HUES64 (cell line): ENCODE results near the gene SH2D3A.

Experiments used
- H3K27ac ChIP-seq: 2 replicates; pipeline ENCODE4 v1.7.0; 2013; ENCODE audit warnings: low read depth, low read length, inconsistent platforms
- H3K27me3 ChIP-seq: 2 replicates; pipeline ENCODE4 v1.6.1; 2013; ENCODE audit warnings: mild to moderate bottlenecking, low read length; ENCODE audit not compliant: insufficient read depth
- H3K36me3 ChIP-seq: 2 replicates; pipeline ENCODE4 v1.6.1; 2013; ENCODE audit warnings: mild to moderate bottlenecking, low read length; ENCODE audit not compliant: insufficient read depth
- H3K4me1 ChIP-seq: 2 replicates; pipeline ENCODE4 v1.6.1; 2013; ENCODE audit warnings: mild to moderate bottlenecking, low read length, moderate library complexity; ENCODE audit not compliant: insufficient read depth
- H3K4me3 ChIP-seq: 2 replicates; pipeline ENCODE4 v1.5.1; 2013; ENCODE audit warnings: mild to moderate bottlenecking, low read length, moderate library complexity
- H3K9ac ChIP-seq: 2 replicates; pipeline ENCODE4 v1.6.1; 2013; ENCODE audit warnings: mild to moderate bottlenecking, low read depth, low read length
- H3K9me3 ChIP-seq: 2 replicates; pipeline ENCODE4 v1.6.1; 2013; ENCODE audit warnings: low read depth, low read length; ENCODE audit not compliant: insufficient read depth
- whole genome bisulfite sequencing: fragments of 150-250, 120-280 bp; methylation state at CpG from one replicate; pipeline ENCODE4 v1.1.7; 2013; ENCODE audit warnings: missing lambda C conversion rate; 5-methylcytosine and 5-hydroxymethylcytosine counted together

The SH2D3A gene

DNA sequence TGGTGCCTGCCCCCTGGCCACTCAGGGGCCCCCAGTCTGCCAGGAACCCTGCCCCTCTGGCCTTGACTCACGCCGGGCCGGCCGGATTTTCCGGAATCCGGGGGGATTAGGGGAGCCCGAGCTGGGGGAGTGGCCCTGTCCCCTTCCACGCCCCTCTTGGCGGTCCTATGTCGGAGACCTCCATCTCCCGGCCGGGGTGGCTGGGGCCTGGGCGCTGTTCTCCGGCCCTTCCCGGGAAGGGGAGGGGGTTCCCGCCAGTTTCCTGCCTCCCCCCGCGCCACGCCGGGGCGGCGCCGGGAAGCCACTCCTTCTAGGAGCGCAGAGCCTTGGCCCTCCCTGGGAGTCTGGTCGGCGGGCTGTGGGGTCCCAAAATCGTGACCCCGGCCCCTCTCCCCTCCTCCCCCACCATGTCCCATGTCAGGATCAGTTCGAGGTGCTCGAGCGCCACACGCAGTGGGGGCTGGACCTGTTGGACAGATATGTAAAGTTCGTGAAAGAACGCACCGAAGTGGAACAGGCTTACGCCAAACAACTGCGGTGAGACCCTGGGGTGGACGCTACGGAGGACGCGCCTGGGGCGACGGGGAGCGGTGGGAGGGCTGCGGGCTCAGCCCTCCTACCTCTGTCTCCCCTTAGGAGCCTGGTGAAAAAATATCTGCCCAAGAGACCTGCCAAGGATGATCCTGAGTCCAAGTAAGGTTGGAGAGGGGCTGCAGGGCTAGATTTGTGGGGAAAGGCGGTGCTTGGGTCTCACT, 26.5 kb downstream of the SH2D3A start:
- Histone ChIP-seq H3K36me3 (peaks cover 33% of the 10 kb centered on the region), H3K4me1 (peaks cover 45% of the 10 kb centered on the region), H3K9ac (peak overlapping the region; percentile 68), H3K4me3 (peak overlapping the region; percentile 78), H3K27me3 (no peaks in the 10 kb centered on the region), H3K9me3 (no peaks in the 10 kb centered on the region), H3K27ac (peak overlapping the region; percentile 67; the same call in 1 of the 2 replicates)
- WGBS: 1% methylated on average over 46 of the region's 46 CpGs

DNA sequence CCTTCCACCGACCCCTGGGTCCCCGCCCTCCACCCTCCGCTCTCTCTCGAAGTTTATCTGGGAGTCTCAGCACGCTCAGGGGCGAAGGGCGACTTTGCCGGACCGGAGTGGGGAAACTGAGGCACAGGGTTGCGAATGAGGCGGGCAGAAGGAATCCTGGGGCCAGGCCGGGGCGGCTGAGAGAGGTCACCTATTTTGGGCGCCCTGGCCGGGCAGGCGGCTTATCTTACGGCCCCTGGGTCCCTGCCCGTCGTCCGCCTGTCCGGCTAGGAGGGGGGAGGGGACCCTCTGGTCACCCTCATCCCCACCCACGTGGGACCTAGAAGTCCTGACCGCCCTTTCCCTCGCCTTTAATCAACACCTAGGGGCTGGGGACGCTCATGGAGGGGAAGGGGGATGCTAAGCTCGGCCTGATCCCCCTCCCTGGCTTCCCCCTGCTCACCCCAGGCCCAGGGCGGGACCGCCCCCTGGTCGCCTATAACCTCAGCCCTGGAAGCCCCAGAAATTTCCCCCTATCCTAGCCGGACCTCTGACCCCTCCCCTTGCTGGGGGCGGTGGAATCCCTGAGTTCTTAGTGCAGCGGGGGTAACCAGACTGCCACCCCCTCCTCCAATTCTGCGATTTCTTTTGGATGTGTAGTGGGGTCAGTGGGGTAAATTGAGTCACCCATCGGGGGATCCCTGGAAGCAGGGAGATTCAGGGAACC, 27.2 kb downstream of the SH2D3A start:
- H3K9me3 ChIP-seq: no peaks in the 10 kb centered on the region
- H3K27ac ChIP-seq: peak overlapping the region; percentile 67; the same call in 1 of the 2 replicates
- under 1% methylated on average over 26 of the region's 34 CpGs for WGBS
- H3K36me3 ChIP-seq: peaks cover 26% of the 10 kb centered on the region
- H3K27me3 ChIP-seq: no peaks in the 10 kb centered on the region
- H3K4me3 ChIP-seq: peak overlapping the region; percentile 78
- H3K4me1 ChIP-seq: peaks cover 47% of the 10 kb centered on the region
- H3K9ac ChIP-seq: peak overlapping the region; percentile 68

DNA sequence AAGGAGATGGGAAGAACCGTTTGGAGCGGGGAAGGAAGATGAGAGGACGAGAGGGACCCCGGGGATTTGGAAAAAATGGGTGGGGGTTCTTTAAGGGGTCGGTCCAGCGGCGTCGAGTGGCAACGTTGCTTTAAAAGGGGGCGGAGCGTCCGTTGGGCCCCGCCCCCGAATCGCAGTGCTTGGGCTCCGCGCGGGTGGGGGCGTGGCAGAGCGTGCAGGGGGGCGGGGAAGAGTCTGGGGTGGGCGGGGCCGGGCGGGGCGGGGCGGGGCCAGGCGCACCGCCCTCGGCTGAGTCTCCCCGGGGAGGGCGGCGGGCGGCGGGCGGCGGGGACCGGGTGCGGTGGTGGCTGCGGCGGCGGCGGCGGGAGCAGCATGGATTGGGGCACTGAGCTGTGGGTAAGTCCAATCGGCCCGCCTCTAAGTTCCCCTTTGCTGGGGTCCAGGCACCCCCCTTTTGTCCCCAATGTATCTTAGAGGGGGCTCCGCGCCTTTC, 27.8 kb downstream of the SH2D3A start, which contains the start of gene TRIP10:
TRIP10 (plus strand) TSS at position 291 of the 493 bp plus-strand sequence; CDS start at position 373, 82 bp downstream.
- H3K4me3 ChIP-seq: peak within 1 kb of the TSS; percentile 78
- H3K27me3 ChIP-seq: no peaks in the 10 kb centered on the region
- WGBS: 1% methylated on average over 39 of the region's 47 CpGs
- peaks cover 20% of the 10 kb centered on the region for H3K36me3 ChIP-seq
- H3K9me3 ChIP-seq: no peaks in the 10 kb centered on the region
- H3K9ac ChIP-seq: peak within 1 kb of the TSS; percentile 68
- peaks cover 46% of the 10 kb centered on the region for H3K4me1 ChIP-seq
- H3K27ac ChIP-seq: peak within 1 kb of the TSS; percentile 74

GRCh38 chr19:6738787-6739389, 28.3 kb downstream of the SH2D3A start:
- H3K9me3 ChIP-seq: no peaks in the 10 kb centered on the region
- H3K9ac ChIP-seq: peak overlapping the region; percentile 57
- peaks cover 15% of the 10 kb centered on the region; the same call in 1 of the 2 replicates for H3K36me3 ChIP-seq
- peak overlapping the region; percentile 74 for H3K27ac ChIP-seq
- peaks cover 40% of the 10 kb centered on the region for H3K4me1 ChIP-seq
- WGBS: 12% methylated on average over 24 of the region's 24 CpGs
- H3K4me3 ChIP-seq: peak overlapping the region; percentile 54
- no peaks in the 10 kb centered on the region for H3K27me3 ChIP-seq

DNA sequence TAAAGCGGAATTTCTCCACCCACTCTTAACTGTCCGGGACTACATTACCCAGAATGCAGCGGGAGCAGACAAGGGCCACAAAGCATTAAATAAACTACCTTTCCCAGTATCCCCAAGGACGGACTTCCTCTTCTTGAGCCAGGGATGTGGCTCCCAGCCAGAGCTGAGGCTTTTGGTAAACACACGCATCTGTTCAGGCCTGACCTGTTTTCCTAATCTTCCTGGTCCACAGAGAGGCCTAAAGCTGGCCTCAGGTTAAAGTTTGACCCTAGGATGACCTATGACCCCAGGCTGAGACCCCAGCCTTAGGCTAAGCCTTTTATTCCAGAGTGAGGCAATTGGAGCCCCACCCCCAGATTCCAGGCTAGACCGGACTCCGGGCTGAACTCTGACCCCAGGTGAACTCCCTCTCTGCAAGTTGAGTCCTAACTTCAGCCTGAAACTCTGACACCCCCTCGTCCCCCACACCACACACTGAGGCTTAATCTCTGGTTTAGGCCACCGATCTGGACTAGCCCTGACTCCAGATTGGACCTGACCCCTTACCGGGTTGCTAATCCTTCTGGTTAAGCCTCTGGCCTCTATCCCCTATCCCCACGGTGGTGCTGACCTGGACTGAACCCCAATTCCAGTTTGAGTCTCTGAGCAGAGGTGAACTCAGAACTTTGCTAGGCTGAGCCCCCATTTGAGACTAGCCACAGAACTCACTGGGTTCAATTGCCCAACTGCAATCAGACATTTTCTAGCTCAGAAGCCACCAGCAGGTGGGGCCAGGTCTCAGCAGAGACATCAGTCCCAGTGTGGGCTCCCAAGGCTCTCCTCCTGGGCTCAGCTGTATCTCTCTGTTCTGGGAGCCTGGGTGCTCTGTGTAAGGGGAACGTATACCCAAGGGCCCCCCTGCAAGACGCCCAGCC, 29.1 kb downstream of the SH2D3A start:
- Histone ChIP-seq H3K9ac (no peak overlapping the region), H3K27me3 (no peaks in the 10 kb centered on the region), H3K36me3 (peaks cover 9% of the 10 kb centered on the region; the same call in 1 of the 2 replicates), H3K4me3 (peak overlapping the region; percentile 54), H3K4me1 (peaks cover 34% of the 10 kb centered on the region), H3K9me3 (no peaks in the 10 kb centered on the region), H3K27ac (peak overlapping the region; percentile 74)
- 21% methylated on average over 13 of the region's 13 CpGs for WGBS

- H3K27ac ChIP-seq: peak within 1 kb of the TSS; percentile 99
- H3K4me1 ChIP-seq: peaks cover 28% of the 10 kb centered on the region
- H3K27me3 ChIP-seq: no peaks in the 10 kb centered on the region
- WGBS: under 1% methylated on average over 55 of the region's 55 CpGs
- peak within 1 kb of the TSS; percentile 93 for H3K9ac ChIP-seq
- H3K4me3 ChIP-seq: peak within 1 kb of the TSS; percentile 74
- no peaks in the 10 kb centered on the region for H3K9me3 ChIP-seq
- peaks cover 3% of the 10 kb centered on the region; the same call in 1 of the 2 replicates for H3K36me3 ChIP-seq
Observed at GRCh38 chr19:6737284-6737872, 29.9 kb downstream of the SH2D3A start, which contains the start of gene GPR108. GPR108 (minus strand) TSS chr19:6737580; CDS start chr19:6737576, 4 bp downstream.

DNA sequence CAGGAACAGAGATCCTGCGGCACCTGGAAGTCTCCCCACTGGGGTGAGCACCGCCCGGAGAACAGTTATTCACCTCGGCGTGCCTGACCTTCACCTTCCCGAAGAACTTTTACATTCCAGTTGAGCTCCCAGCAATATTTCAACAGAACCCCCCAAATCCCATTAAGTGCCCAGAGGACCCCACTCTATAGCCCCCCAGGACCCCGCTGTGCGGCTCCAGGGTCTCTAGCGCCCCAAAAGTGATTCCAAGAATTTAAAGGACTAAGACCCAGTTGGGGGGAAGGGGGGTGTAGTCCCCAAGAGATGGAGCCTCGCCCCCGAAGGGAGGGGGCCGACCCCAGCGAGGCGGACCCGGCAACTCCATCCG, 30.3 kb downstream of the SH2D3A start:
- H3K4me1 ChIP-seq: peaks cover 26% of the 10 kb centered on the region
- H3K9me3 ChIP-seq: no peaks in the 10 kb centered on the region
- peak overlapping the region; percentile 93 for H3K9ac ChIP-seq
- H3K4me3 ChIP-seq: peak overlapping the region; percentile 74
- no peaks in the 10 kb centered on the region for H3K27me3 ChIP-seq
- H3K36me3 ChIP-seq: no peaks in the 10 kb centered on the region
- H3K27ac ChIP-seq: peak overlapping the region; percentile 99
- under 1% methylated on average over 16 of the region's 16 CpGs for WGBS

GRCh38 chr19:6736169-6736916, 30.9 kb downstream of the SH2D3A start:
- WGBS: 40% methylated on average over 25 of the region's 25 CpGs
- H3K36me3 ChIP-seq: no peaks in the 10 kb centered on the region
- H3K9me3 ChIP-seq: no peaks in the 10 kb centered on the region
- peaks cover 26% of the 10 kb centered on the region for H3K4me1 ChIP-seq
- peak overlapping the region; percentile 99 for H3K27ac ChIP-seq
- peak overlapping the region; percentile 93 for H3K9ac ChIP-seq
- H3K27me3 ChIP-seq: no peaks in the 10 kb centered on the region
- H3K4me3 ChIP-seq: peak overlapping the region; percentile 74

GRCh38 chr19:6735181-6735911, 31.9 kb downstream of the SH2D3A start:
- Histone ChIP-seq H3K9me3 (no peaks in the 10 kb centered on the region), H3K9ac (peak overlapping the region; percentile 47), H3K27me3 (no peaks in the 10 kb centered on the region), H3K4me3 (peak overlapping the region; percentile 74), H3K4me1 (peaks cover 26% of the 10 kb centered on the region), H3K36me3 (no peaks in the 10 kb centered on the region), H3K27ac (peak overlapping the region; percentile 62; the same call in 1 of the 2 replicates)
- 32% methylated on average over 15 of the region's 15 CpGs for WGBS
